Measurements from ENCODE around the gene GABRG3.

GRCh38 chr15:27498700-27499099 is 527.7 kb downstream of the GABRG3 start:
- TF ChIP-seq CTCF (optimal IDR thresholded peaks at IDR 0.05 in 1 of 3, IDR thresholded peaks at IDR 0.05 in 1 of 3, conservative IDR thresholded peaks at IDR 0.05 in 1 of 3; ENCODE audit: extremely low read depth in 1 of 3, insufficient read depth in 2 of 3, low read length in 3 of 3) (no peak), EZH2 (IDR thresholded peaks at IDR 0.05; ENCODE audit: low read length) (no peak)
